ENCODE data around the gene DNLZ.
"Not testable (repeated sequence)": the region's sequence is repeated elsewhere in the genome, so short reads cannot be mapped to it uniquely, and the experiment has no call there.

The DNLZ gene

GRCh38 chr9:136363106-136363948 is at the start of gene DNLZ:
DNLZ (minus strand) TSS chr9:136363744; CDS start chr9:136363714, 30 bp downstream.
- peak; percentile 69 for DNase-seq

- no peak for DNase-seq
These were observed 49.4 kb upstream of the DNLZ start for GRCh38 chr9:136412962-136413361.

- no peak for DNase-seq
These were observed 47.8 kb upstream of the DNLZ start for GRCh38 chr9:136411378-136411777.

- peak; percentile 57 for DNase-seq
These were observed 47.1 kb upstream of the DNLZ start, which contains the start of the genes ENTR1 and PMPCA for GRCh38 chr9:136410500-136411287. ENTR1 (minus strand) TSS chr9:136410614; CDS start chr9:136410397, 217 bp downstream. PMPCA (plus strand) TSS chr9:136410658; CDS start chr9:136410669, 11 bp downstream.

- DNase-seq = no peak
These were observed 46.3 kb upstream of the DNLZ start for GRCh38 chr9:136409557-136410455.

- no peak for DNase-seq
These were observed 44.4 kb upstream of the DNLZ start for GRCh38 chr9:136407911-136408310.

GRCh38 chr9:136407061-136407460 is 43.5 kb upstream of the DNLZ start:
- not testable (repeated sequence) for DNase-seq

GRCh38 chr9:136405904-136406303 is 42.4 kb upstream of the DNLZ start:
- DNase-seq = not testable (repeated sequence)

GRCh38 chr9:136405481-136405880 is 41.9 kb upstream of the DNLZ start:
- DNase-seq = no peak

GRCh38 chr9:136404801-136405136 is 41.2 kb upstream of the DNLZ start:
- no peak for DNase-seq

GRCh38 chr9:136403915-136404800 is 40.6 kb upstream of the DNLZ start:
- DNase-seq = no peak

- no peak for DNase-seq
These were observed 40.0 kb upstream of the DNLZ start for GRCh38 chr9:136403538-136403914.

GRCh38 chr9:136402067-136402466 is 38.5 kb upstream of the DNLZ start:
- no peak for DNase-seq

- DNase-seq = no peak
These were observed 37.8 kb upstream of the DNLZ start for GRCh38 chr9:136401173-136401922.

- peak; percentile 30 for DNase-seq
These were observed 36.7 kb upstream of the DNLZ start, which contains the start of gene SNAPC4 for GRCh38 chr9:136400038-136400834. SNAPC4 (minus strand) TSS chr9:136400170; CDS start chr9:136398428, 1,742 bp downstream.

GRCh38 chr9:136399176-136400037 is 35.9 kb upstream of the DNLZ start:
- no peak for DNase-seq

GRCh38 chr9:136398286-136398685 is 34.7 kb upstream of the DNLZ start:
- DNase-seq = no peak

- DNase-seq = no peak
These were observed 34.1 kb upstream of the DNLZ start for GRCh38 chr9:136397643-136398042.

GRCh38 chr9:136396219-136396515 is 32.6 kb upstream of the DNLZ start:
- no peak for DNase-seq

Measured in NCI-H526 treated with DMSO at 0.1 percent for 48 hours (cell line).